HG03066 (cell line): ENCODE data around the gene C2CD4C.
"Not testable (repeated sequence)": the region's sequence is repeated elsewhere in the genome, so short reads cannot be mapped to it uniquely, and the experiment has no call there.

Experiments
- ATAC-seq: cut with Tn5 transposase; IDR thresholded peaks from one replicate; pipeline ENCODE4 v1.9.1; 2021; ENCODE audit warnings: low read depth; ENCODE audit not compliant: unreplicated experiment

Gene C2CD4C, protein sequence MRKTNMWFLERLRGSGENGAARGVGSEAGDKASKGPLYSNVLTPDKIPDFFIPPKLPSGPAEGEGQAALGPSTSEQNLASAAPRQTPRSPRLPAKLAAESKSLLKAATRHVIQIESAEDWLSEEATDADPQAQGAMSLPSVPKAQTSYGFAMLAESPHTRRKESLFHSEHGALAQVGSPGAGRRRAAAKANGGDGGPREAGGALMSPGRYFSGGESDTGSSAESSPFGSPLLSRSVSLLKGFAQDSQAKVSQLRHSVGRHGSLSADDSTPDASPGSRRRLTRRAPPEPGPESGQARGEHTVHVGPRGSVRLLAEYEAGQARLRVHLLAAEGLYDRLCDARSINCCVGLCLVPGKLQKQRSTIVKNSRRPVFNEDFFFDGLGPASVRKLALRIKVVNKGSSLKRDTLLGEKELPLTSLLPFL

GRCh38 chr19:408902-409515, at the start of gene C2CD4C:
TSS of gene C2CD4C (minus strand) at chr19:409147. CDS start at chr19:408361, 786 bp downstream.
- no peak for ATAC-seq

DNA sequence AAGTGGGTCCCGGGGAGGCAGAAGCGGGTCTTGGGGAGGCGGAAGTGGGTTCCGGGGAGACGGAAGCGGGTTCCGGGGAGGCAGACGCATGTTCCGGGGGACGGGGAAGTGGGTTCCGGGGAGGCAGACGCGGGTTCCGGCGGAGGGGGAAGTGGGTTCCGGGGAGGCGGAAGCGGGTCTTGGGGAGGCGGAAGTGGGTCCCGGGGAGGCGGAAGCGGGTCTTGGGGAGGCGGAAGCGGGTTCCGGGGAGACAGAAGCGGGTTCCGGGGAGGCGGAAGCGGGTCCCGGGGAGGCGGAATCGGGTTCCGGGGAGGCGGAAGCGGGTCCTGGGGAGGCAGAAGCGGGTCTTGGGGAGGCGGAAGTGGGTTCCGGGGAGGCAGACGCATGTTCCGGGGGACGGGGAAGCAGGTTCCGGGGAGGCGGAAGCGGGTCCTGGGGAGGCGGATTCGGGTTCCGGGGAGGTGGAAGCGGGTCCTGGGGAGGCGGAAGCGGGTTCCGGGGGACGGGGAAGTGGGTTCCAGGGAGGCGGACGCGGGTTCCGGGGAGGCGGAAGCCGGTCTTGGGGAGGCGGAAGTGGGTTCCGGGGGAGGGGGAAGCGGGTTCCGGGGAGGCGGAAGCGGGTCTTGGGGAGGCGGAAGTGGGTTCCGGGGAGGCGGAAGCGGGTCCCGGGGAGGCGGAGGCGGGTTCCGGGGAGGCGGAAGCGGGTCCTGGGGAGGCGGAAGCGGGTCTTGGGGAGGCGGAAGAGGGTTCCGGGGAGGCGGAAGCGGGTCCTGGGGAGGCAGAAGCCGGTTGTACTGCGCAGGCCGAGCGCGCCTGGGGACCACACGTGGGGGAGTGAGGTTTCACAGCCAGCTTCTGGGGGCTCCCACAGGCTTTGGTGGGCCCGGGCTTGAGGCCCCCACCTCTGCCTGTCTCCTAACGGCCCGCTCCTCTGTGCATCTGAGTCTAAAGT, 49.4 kb upstream of the C2CD4C start:
- no peak for ATAC-seq

- no peak for ATAC-seq
Observed at GRCh38 chr19:457636-458035, 48.7 kb upstream of the C2CD4C start.

DNA sequence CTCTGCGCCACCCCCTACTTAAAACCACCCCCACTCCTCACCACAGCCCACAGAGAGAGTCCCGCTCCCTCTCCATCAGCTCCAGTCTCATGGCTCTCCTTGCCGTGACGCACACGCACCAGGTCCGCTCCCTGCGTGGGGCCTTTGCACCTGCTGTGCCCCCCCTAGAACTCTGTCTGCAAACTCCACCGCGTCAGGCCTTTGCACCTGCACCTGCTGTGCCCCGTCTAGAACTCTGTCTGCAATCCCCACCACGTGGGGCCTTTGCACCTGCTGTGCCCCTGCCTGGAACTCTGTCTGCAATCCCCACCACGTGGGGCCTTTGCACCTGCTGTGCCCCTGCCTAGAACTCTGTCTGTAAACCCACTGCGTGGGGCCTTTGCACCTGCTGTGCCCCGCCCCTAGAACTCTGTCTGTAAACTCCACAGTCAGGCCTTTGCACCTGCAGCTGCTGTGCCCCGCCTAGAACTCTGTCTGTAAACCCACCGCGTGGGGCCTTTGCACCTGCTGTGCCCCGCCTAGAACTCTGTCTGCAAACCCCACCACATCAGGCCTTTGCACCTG, 47.7 kb upstream of the C2CD4C start:
- no peak for ATAC-seq

GRCh38 chr19:455851-456546, 47.1 kb upstream of the C2CD4C start:
- ATAC-seq = no peak

DNA sequence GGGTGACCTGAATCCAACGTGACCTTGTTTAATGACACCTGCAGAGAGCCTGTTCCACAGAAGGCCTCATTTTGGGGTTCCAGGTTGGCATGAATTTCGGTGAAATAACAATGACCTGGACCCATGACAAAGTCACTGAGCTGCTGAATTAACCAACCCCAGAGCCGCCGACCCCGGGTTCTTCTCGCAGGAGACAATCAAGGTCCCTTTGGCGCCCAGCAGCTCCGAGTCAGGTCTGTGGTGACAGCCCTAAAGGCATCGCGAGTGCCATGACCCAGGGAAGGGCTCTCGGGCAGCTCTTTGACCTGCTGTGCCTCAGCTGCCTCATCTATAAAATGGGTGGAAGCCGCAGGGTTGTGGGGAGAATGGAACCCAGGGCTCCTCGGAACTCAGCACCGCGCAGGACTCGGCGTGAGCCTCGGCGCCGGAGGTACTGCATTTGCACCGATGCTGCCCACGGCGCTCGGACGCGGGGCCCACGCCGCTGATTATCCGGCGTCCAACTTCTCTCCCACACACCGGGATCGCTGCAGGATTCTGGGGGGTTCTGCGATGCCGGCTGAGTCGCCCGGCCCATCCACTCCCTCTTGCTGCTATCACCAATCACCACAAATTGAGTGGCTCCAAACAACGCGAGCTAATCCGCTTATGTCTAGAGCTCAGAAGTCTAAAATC, 46.2 kb upstream of the C2CD4C start:
- ATAC-seq = no peak

DNA sequence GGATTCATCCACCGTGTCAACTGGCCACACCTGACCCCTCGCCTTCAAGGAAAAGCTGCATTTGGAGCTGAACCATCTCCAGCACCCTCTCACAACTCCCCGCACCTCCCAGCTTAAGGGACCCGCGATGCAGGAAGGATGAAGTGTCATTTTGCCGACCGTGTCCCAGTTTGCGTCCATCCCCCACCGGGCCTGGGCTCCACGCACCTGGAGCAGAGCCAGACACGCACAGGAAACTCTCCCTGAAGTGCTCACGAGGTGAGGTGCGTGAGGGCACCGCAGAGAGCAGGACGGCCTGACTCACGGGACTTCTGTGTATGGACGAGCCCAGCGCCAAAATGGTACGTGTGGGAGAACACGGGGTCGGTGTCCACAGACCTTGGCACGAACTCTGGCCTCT, 44.7 kb upstream of the C2CD4C start:
- no peak for ATAC-seq

GRCh38 chr19:452829-453228, 43.9 kb upstream of the C2CD4C start:
- ATAC-seq = no peak

GRCh38 chr19:450912-451481, 42.0 kb upstream of the C2CD4C start:
- not testable (repeated sequence) for ATAC-seq

DNA sequence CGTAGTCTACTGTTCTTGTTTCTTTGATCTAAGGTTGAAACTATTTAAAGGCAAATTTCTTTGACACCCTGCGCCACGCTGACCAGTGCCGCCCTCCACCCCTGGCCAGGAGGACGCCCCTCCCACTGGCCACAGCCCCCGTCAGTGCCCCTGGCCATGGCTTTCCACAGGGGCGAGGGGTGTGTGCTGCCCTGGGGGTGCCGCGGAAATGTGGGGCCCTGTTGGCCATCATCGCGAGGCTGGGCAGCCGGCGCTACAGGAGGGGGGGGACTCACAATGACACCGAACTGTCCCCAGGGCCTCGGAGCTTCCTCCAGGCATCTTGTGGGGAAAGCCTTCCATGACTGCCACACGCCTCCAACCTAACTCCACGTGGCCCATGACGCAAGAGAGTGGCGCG, 41.0 kb upstream of the C2CD4C start:
- no peak for ATAC-seq

- no peak for ATAC-seq
Observed at GRCh38 chr19:447816-448560, 39.0 kb upstream of the C2CD4C start.

DNA sequence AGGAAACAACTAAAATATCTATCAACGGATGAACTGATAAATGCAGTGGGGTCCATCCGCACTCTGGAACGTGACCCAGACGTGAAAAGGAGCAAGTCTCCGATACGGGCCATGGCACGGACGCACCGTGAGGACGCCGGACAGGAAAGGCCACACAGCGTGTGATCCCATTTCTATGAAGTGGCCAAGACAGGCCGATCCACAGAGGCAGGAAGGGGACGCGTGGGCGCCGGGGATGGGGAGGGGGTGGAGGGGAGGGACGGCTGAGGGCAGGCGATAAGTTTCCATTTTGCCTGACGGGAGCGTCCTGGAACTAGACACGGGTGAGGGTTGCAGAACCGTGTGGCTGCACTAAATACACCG, 38.1 kb upstream of the C2CD4C start:
- no peak for ATAC-seq

GRCh38 chr19:444677-445210, 35.8 kb upstream of the C2CD4C start:
- ATAC-seq = no peak

DNA sequence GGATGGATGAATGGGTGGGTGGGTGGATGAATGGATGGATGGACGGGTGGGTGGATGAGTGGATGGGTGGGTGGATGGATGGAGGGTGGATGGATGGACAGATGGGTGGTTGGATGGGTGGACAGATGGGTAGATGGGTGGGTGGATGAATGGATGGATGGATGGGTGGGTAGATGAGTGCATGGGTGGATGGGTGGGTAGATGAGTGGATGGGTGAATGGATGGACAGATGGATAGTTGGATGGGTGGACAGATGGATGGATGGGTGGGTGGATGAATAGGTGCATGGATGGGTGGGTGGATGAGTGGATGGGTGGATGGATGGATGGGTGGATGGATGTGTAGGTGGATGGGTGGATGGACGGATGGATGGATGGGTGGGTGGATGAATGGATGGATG, 34.1 kb upstream of the C2CD4C start:
- ATAC-seq = no peak

- ATAC-seq = no peak
Observed at GRCh38 chr19:442085-442484, 33.1 kb upstream of the C2CD4C start.

- no peak for ATAC-seq
Observed at GRCh38 chr19:441213-441836, 32.4 kb upstream of the C2CD4C start.

DNA sequence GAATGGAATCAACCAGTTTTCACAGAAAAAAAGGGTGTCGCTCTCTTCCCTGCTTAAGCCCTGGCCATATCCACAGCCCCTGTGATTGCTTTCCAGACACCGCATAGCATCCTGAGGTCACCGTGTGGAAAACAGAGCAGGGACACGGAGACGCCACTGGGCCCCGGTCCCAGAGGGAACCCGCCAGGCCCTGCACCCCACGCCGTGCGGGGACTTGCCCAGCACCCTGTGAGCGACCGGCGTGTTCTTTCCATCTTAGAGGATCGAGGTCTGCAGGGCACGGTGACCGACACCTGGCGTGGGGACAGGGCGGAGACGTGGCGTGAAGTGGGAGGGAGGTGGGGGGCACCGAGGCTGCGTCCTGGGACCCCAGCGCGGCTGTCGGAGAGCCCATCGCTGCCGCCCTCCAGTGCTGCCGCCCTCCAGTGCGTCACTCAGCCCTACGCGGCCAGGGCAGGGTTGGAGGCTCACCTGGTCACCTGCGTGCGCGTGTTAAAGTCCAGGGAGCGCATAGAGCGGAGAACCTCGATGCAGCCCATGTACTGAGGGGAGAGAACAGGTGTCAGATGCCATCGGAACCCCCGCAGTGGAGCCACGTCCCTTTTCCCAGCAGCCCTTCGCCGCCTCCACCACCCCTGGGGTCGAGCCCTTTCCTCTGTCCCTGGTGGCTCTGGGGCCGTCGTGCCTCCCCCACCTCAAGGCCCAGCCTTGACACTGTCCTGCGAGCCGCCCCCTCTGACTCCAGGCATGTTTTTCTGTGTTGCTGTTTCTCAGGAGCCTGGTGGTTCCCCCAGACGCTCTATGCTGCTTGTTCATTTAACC, 31.7 kb upstream of the C2CD4C start:
- no peak for ATAC-seq
